SIG-M5 (cell line): Measurements from ENCODE around the gene WWOX.

Experiments used
- DNase-seq: peaks from one replicate; lab custom pipeline; 2025; lab: John Stamatoyannopoulos, UW

WWOX gene

DNA sequence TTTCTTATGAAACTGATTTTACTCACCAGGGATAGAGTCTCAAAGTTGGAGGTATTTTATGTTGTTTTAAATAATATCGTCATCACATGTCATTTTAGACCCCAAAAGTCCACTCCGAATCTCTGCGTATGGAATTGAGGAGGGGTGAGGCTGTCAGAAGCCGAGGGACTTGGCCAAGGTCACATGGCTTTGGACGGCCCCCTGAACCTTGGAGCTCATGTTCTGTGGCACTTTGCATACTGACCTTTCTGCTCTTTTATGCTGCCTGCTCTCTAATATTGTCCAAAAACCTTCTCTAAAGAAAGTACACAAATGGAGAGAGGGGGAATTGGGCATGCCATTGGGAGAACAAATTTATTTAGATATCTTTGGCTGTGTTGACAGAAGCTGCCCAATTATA is 700.0 kb downstream of the WWOX start:
- no peak for DNase-seq

DNA sequence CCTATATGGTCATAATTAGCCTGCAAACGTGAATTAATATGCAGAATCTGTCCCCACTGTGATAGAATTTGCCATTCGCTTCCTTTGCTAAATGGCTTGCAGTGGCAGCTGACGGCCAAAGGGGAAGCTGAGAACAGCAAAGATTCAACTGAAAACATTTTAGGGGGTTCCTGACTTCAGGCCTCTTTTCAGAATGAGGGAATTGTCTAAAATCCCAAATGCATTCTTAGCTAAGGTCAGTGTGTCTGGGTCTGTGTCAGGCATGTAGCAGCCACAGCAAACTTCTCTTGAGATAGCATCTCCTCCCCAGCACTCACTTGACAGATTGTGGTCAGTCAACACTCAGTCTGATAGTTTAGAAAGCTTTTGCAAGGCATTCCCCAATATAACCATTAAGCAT is 701.1 kb downstream of the WWOX start:
- DNase-seq = no peak

DNA sequence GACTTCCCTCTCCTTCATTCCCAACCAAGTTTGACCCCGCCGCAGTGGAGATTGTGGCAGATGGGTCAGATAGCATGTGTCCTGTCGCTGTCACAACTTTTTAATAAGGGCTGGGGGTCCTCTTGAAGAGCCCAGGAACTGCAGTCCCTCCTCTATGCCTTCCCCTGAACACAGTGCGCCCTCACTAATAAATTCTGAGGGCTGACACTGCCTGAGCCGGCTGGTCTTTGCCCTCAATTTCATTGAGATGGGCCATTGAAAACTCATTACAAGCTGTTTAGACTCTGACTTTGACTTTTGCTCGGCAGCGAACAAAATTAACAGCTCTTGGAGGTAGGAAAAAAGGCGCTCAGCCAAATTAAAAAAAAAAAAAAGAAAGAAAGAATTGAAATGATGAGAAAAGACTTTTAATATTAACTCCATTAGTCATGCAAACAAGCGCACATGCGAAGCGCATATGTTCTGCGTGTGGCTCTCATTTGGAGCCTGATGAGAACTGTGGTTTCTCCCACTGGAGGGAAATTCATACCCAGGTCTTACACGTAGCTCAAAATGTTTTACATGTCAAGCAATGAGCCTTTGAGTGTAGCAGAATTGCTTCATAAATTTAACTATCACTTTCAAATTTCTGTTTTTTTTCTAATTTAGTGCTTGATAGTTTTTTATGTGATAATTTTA is 704.7 kb downstream of the WWOX start:
- no peak for DNase-seq

DNA sequence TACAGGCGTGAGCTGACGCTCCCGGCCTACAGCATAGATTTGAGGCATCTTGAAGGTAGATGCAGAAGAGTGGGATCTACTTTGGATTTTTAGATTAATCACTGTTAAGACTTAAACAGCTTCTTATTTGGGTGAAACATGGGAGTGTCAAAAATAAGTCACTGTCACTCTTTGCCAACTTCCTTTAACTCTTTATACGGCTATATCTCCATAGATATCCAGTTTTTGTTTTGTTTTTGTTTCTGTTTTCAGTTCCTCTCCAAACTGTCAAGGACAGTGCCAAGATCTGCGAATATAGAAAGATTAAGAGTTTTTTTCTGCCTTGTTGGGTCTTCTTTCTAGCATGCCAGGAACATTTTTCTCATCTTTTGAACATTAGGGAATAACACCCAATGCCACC is 706.1 kb downstream of the WWOX start:
- DNase-seq = no peak

DNA sequence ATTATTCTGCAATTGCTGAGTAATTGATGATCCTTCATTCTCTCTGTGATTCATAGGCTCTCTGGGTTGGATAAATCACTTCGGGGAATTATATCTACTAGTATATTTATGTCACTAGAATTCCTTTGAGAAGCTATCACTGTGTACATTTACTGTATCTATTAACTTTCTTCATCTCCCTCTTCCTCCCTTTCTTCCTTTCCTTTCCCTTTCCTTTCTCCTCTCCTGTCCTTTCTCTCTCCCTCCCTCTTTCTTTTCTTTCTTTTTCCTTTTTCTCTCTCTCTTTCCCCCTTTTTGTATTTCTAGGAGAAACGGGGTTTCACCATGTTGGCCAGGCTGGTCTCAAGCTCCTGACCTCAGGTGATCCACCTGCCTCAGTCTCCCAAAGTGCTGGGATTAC is 711.8 kb downstream of the WWOX start:
- DNase-seq = no peak

DNA sequence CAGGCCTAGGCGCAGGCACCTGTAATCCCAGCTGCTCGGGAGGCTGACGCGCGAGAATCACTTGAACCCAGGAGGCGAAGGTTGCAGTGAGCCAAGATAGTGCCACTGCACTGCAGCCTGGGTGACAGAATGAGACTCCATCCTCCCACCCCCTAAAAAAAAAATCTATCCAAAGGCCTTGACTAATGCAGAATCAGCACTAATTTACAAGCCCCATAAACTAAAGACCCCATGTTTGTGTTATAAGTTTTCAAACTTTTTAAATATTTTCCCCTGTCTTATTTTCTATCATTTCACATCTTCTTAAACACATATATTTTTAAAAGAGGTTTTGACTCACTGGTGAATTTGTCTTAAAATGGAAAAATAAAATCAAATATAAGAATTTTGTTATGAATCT is 713.1 kb downstream of the WWOX start:
- DNase-seq = no peak

DNA sequence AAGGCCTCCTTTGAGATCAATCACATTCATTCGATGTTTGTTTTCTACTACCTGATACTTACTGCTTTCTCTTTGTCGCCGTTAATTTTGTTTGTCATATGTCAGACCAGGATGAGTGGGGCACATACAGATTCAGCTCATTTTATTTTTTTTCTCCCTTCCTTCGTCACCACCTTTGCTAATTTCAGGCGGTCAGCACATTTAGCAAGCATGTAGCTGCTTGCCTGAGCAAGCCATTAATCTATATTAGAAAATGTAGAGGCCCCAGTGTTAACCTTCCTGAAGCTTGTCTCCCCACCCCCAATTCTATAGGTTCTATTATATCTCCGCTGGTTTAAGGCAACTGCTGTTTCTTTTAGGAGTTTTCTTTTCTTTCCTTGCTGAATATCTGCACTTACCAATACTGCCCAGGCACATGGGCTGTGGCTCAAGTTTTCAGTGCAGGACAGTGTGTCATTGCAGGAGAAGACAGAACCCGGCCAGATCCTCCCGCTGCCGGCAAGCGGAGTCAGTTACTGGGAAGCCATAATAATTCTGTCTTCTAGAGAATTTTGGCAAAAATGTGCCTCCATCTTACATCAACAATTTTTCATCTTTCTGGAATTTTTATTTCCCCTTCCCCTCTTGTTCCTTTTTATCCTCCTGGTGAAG is 714.3 kb downstream of the WWOX start:
- no peak for DNase-seq

DNA sequence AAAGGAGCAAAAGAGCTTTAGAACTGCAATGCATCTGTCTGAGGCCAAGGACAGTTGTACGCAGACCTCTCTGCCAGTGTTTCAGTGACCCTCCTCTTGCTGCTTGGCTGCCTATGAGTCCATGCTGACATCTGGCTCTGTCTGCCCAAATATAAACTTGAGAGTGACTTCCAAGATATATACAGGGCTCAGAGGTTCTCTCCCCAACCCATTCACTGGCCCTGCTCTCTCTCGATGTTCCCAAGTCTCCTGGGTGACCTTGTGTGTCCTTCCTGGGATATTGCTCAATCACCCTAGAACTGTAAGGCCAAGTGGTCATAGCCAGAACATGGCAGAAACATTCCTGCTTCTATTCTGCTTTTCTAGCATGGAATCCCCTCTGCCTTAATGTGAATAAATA is 716.3 kb downstream of the WWOX start:
- no peak for DNase-seq

DNA sequence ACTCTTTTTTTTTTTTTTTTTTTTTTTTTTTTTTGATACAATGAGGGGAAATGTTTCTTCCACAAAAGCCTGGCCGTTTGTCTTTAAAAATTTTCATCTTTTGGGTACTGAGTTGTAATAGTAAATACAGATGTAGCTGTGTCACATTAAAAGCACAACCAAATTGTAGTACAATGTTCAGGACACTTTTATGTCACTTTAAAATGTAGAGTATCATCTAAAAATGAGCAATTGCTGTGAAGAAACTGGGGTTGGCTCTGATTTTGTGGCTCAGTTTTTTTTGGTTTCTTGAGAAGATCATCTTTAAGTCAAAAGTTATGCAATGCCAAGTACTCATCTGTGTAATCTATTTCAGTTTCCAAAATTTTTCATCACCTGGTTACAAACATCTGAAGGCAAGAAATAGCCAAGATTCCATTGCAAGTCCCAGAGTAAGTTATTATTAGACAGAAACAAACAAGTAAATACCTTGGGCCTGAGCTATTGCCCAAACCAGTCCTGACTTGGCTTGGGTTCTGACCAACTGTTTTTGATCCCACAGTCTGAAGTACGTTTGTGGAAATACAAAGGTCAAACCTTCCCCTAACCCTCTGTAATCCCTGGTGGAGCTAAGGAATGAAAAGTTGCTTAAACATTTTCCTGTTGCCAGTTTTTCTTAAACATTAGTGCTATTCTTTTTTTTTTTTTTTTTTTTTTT is 717.2 kb downstream of the WWOX start:
- no peak for DNase-seq

DNA sequence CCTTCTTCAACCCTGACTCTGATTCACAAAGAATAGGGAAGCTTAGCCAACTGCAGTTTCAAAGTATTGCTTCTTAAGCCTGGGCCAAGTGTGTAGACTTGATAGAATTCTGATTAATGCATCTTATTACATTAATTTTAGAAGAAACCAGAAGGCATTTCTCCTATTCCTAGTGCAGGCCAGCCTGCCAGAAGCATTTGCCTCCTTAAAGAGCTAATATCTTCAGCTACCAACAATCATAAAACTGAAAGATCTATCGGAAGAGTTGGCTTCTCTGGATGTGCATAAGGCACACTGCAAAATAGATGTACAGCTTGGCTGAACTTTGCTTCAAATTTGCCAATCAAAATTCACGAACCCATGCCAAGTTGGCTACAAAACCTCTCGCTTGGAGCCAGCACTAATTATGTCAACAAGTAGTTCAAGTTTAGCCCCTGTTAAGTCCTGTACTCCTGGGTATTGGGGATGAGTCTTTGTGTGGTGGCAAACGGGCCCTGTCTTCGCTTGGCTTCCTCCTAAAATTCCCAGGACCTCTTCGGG is 717.8 kb downstream of the WWOX start:
- DNase-seq = no peak

DNA sequence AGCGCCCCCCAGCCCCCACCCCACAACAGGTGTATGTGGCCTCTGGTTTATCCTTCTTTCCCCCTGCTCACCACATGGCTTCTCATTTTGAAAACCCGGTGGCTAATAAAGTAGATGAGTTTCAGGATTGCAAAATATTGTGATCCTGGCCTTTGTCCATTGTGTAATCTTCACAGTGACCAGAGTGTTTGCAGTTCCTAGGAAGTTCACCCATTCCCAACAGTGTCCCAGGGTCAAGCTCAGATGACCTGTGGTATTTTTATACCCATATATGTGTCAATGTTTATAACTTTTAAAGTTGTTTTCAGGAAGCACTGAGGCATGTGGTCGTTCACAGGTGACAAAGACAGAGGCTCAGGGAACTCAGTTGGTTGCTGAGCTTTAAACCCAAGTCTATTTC is 721.9 kb downstream of the WWOX start:
- DNase-seq = no peak

DNA sequence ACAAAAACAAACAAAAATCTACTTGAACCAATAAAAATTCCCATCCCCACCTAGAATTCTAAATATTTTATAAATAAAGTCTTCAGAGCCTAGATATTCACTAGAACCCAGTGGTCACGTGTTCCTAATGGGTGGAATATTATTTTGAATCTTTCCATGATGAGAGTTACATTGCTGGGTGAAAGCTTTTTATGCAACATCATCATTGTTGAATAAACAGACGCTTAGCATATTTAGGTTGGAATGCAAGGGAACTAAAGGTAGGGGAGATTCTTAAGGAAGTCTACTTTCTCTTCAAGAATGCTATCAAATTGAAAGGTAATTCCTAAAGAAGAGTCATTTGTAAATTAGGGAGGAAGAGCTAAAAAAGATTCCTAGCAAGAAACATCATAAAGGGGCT is 723.1 kb downstream of the WWOX start:
- no peak for DNase-seq

DNA sequence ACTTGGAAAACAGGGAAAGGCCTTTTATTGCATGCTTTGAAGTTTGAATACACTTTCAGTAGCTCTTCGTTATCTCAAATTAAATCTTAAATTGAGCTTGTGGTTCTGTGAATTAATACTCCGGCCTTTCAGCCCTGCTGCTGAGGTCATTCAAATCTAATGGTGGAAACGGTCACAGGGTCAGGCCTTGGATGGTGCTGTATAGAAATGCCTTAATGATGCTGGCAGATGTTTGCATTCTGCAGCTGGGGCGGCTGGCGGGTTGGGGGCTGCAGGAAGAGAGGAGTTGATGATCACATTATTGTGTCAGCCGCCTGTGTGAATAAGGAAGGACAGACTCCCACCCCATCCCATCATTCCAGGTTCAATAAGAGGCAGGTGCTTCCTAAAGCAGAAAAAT is 723.6 kb downstream of the WWOX start:
- no peak for DNase-seq

DNA sequence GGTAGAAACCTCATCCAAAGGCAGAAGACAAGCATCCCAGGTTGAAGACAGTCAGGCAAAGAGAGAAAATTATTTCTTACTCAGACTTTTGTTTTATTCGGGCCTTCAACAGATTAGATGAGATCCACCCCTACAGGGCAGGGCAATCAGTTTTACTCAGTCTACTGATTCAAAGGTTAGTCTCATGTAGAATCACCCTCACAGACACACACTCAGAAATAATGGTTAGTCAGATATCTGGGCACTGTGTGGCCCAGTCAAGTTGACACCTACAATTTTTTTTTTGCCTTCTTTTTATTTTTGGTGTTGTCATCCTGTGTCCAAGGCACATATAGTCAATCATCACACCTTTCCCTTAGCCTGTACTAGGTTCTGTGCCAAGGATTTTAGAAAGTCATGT is 729.8 kb downstream of the WWOX start:
- DNase-seq = no peak

DNA sequence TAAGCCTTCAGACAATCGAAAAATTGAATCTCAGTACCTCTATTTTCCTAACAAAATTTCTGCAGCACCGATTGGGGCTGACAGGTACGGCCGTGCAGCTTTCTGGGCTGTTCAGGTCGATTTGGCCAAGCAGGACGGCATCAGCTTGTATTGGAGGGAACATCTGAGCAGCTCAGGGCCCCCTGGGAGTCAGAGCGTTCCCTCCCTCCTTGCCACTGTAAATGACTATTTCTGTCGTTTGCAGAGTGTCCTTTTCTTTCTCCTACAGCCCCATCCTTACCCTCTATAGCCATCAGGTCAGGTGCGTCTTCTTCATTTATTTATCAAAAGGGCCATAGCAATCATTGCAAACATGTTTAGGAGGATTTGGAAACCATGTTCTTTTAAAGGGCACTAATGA is 731.1 kb downstream of the WWOX start:
- DNase-seq = no peak

DNA sequence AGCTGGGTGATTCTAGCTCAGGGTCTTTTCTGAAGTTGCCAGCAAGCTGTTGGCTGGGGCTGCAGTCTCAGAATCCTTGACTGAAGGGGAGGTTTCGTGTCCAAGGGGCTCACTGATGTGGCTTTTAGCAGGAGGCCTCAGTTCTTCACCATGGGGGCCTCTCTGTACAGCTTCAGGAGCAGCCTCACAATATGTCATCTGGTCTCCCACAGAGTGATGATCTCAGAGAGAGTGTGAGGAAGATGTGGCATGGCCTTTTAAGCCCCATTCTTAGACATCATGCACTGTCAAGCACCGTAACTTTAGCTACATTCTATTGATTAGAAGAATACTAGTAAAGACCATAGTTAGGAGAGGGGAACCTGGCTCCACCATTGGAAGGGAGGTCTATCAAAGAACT is 732.6 kb downstream of the WWOX start:
- no peak for DNase-seq

DNA sequence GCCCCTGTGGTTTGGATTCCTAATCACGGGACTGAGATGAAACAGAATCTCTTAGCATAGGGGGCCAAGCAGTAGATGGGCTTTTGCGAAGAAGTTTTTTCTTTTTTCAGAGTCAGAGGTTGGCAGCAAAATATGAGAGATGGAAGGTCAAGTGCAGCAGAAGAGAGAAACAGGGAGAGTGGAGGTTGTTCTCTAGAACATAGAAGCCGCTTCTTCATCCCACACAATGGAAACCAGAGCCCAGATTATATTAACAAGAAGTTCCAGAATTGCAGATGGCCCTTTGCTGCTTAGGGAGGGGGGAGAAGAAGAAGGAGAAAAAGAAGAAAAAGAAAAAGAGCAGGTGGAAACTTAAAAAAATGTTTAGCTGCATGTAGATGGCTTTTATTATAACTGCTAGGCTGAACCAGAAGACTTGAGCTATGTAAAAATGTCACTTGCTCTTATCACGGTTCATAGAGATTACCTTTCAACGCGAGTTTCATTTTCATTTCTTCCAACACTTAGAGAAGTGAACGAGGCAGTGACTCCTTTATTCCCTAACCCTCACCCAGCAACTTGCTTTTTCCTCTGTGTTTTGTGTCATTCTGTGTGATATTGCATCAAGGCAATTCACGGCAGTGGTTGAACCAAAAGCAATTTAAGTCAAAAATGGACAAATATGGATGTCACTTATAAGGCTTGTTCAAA is 737.5 kb downstream of the WWOX start:
- DNase-seq = no peak

DNA sequence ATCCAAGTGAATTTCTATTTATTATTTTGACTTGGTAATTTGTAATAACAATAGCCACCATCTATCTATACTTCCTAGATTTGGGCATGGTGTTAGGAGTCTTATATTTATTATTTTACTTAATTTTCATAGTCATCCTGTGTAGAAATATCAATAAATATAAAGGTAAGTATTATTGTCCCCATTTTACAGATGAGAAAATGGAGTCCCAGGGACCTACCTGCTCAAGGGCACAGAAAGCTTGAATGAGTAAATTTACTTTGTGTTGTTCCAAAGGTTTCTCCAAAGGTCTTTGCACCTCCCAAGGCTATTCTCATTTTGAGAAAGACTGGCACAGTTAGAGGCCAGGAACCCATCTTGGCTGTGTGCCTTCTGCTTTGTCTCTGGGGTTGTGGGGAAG is 738.3 kb downstream of the WWOX start:
- DNase-seq = no peak

DNA sequence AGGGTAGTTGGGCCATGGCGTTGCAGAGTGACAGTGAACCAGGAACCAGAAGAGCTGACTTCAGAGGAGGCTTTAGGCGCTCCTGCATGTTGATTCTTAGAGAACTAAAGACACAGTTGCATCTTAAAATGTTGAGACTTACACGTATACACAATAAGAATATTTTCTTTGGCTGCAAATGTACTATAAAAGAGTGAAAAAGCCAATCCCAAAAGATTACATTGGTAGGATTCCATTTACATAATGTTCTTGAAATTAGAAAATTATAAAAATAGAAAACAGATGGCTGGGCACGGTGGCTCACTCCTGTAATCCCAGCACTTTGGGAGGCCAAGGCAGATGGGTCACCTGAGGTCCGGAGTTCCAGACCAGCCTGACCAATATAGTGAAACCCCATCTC is 738.8 kb downstream of the WWOX start:
- DNase-seq = no peak

DNA sequence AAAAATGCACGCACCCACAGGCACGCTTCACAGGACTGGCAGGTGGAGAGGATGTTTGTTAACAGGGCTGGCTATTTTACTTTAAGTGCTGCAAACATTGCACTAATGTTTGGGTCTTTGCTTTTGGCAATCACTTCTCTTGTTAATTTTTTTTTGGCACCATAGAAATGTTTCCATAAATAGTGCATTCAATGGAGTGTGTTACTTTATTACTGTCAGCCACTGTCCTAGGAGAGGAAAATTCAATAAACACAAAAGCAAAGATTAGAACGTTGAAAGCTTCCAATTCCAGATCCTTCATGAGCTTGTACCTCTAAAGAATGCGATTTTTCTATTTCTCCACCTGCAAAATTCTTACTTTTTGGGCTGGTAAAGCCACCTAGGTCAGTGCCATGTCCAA is 743.5 kb downstream of the WWOX start:
- no peak for DNase-seq

DNA sequence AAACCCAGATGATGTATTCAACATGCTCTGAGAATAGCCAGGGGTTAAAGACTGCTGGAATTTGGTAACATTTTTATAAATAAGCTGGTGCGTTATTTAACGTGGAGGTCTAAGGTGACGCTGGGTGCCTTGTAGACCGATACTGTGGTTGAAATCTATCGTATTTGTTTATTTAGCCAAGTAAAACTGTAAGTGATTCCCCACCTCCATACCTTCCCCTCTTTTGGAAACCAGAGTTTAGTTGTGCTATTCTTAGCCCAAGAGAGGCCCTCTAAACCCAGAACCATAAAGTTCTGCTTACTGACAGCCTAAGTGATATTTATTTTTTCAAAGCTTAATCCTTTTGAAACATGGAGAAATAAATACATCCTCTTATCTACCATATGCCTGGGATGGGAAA is 744.5 kb downstream of the WWOX start:
- DNase-seq = no peak

DNA sequence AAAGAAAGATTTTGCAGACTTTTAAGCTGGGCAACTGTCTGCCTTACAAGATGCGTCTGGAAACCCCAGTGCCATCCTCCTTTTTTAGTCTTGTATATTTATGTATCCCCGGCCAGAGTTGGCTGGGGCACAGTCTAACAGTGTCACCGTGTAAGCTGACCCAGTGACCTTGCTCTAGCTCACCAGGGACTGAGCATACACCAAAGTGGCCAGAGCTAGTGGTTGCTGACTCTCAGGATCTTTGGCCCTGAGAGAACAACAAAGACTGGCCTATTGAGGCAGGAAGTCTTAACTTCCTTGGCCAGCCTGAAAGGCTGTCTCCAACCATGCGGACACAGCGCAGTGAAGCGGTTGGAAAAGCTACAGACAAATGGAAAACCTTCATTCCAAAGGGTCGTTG is 745.2 kb downstream of the WWOX start:
- DNase-seq = no peak

DNA sequence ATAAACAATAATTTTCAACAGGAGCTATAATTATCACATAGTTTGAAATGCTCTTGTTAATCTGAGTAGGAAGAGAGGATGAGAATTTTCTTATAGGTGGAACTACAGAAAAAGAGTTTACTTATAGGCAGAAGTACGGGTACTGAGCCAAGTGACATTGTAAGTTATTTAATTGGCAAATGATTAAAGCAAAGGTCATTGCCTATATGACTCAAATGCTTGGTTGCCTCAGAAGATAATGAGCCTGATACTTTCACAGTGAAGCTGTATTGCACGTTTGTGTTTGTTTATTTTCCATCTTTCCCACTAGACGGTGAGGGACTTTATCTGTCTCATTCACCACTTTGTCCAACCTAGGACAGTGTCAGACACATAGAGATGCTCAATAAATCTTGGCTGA is 751.8 kb downstream of the WWOX start:
- DNase-seq = no peak
